Kidney (tissue), 14 donors: ENCODE data around the gene RPL34. TPM values are rescaled to one million over a fixed set of nuclear protein-coding genes. Genes with fewer than 3 reads are reported as not detected.
"Not testable (repeated sequence)": the region's sequence is repeated elsewhere in the genome, so short reads cannot be mapped to it uniquely, and the experiment has no call there.

Experiments
- DNase-seq, 5 donors: peaks; one replicate each; pipeline ENCODE4 v3.0.0-alpha.2; 2013 to 2020
- FAIRE-seq: peaks from 2 replicates; lab custom pipeline; 2012; peaks lifted over from hg19 to GRCh38; lab: Jason Lieb, UNC
- H3K27ac ChIP-seq, 2 donors: one replicate each; pipeline ENCODE4 v1.7.0; 2013; ENCODE audit warnings: low read depth in 2 of 2, low read length in 2 of 2, inconsistent platforms in 1 of 2
- H3K27me3 ChIP-seq: one replicate; pipeline ENCODE4 v1.7.1; 2013; ENCODE audit warnings: low read length, inconsistent platforms; ENCODE audit not compliant: control insufficient read depth, insufficient read depth
- H3K36me3 ChIP-seq, 3 donors: one replicate each; pipeline versions ENCODE4 v1.7.0 to v1.7.1; 2013; ENCODE audit warnings: low read length in 3 of 3, control low read depth in 1 of 3, inconsistent platforms in 1 of 3; ENCODE audit not compliant: insufficient read depth in 3 of 3, control insufficient read depth in 2 of 3
- H3K4me1 ChIP-seq, 3 donors: one replicate each; pipeline versions ENCODE4 v1.7.0 to v1.7.1; 2013; ENCODE audit warnings: low read length in 3 of 3, inconsistent platforms in 1 of 3, low read depth in 1 of 3; ENCODE audit not compliant: control insufficient read depth in 2 of 3, insufficient read depth in 2 of 3
- H3K4me3 ChIP-seq, 3 donors: one replicate each; pipeline versions ENCODE4 v1.7.0 to v1.8.1; 2013; ENCODE audit warnings: low read length in 3 of 3, control low read depth in 1 of 3, inconsistent platforms in 1 of 3
- H3K9ac ChIP-seq, 3 donors: one replicate each; pipeline versions ENCODE4 v1.7.0 to v1.7.1; 2013; ENCODE audit warnings: low read length in 3 of 3, control low read depth in 1 of 3, inconsistent platforms in 1 of 3
- H3K9me3 ChIP-seq, 3 donors: one replicate each; pipeline versions ENCODE4 v1.7.0 to v1.7.1; 2013; ENCODE audit warnings: low read length in 3 of 3, control low read depth in 1 of 3, inconsistent platforms in 1 of 3; ENCODE audit not compliant: control insufficient read depth in 2 of 3, insufficient read depth in 1 of 3
- CTCF ChIP-seq: IDR thresholded peaks from 3 replicates; pipeline ENCODE4 v1.5.1; 2012; ENCODE audit warnings: mild to moderate bottlenecking, moderate library complexity, borderline replicate concordance; ENCODE audit not compliant: insufficient read depth; ENCODE audit errors: extremely low read depth
- intact Hi-C: fragments of 100-400 bp; cut with DNase I; formaldehyde crosslinking; loops from one replicate; pipeline ENCODE4 v1.11.1; 2022
- polyA plus RNA-seq: library from polyadenylated mRNA; stranded (reverse); fragments of 350-450 nt; fragmentation: Illumina TruSeq; extraction: RNeasy Lipid Tissue Mini Kit (QIAGEN cat#74804); gene quantifications from one replicate; pipeline ENCODE4 v1.2.3, GENCODE V29; 2014; ENCODE audit warnings: low read depth, low replicate concordance; ENCODE audit not compliant: insufficient read depth
- total RNA-seq: library from RNA; stranded (reverse); fragmentation: NEBNext Ultra II Directional; extraction: Animal tissue kit (Norgen Biotek cat#: 25700); gene quantifications from one replicate; pipeline ENCODE4 v1.2.1, GENCODE V29; 2021
- donor health status: control.
- donor health status: control.
- donor health status: control.
- donor health status: control.
- donor health status: control.
- donor health status: DM: yes; HTN: yes; CAD: no.
- donor health status: Normal renal cell carcinoma (clear cell type).

The RPL34 gene
- total and polyA plus RNA-seq, 2 donors from 2014 or later, result 953 to 2,105 TPM

- peak in 1 of 5 donors; percentile 18 for DNase-seq
- H3K9me3 ChIP-seq, result no peaks in the 10 kb centered on the region
- no peak overlapping the region for H3K4me3 ChIP-seq
- intact Hi-C loops, result no loop called here
- no peak for FAIRE-seq
- no peak overlapping the region for H3K27ac ChIP-seq
- H3K9ac ChIP-seq, result no peak overlapping the region
- H3K36me3 ChIP-seq, result no peaks in the 10 kb centered on the region
- no peaks in the 10 kb centered on the region for H3K27me3 ChIP-seq
- no peak for TF ChIP-seq CTCF
- no peaks in the 10 kb centered on the region for H3K4me1 ChIP-seq
Observed at GRCh38 chr4:108589961-108590360, 30.4 kb upstream of the RPL34 start.

GRCh38 chr4:108590776-108591175, 29.6 kb upstream of the RPL34 start:
- no peak for TF ChIP-seq CTCF
- H3K4me3 ChIP-seq, result no peak overlapping the region
- H3K36me3 ChIP-seq, result no peaks in the 10 kb centered on the region
- H3K27me3 ChIP-seq, result no peaks in the 10 kb centered on the region
- no peak overlapping the region for H3K9ac ChIP-seq
- intact Hi-C loops, result no loop called here
- DNase-seq (no peak), FAIRE-seq (no peak)
- H3K4me1 ChIP-seq, result no peaks in the 10 kb centered on the region
- no peaks in the 10 kb centered on the region for H3K9me3 ChIP-seq
- H3K27ac ChIP-seq, result no peak overlapping the region

GRCh38 chr4:108592674-108592986, 27.7 kb upstream of the RPL34 start:
- H3K27ac ChIP-seq, result no peak overlapping the region
- H3K27me3 ChIP-seq, result no peaks in the 10 kb centered on the region
- no peak overlapping the region for H3K9ac ChIP-seq
- DNase-seq (no peak), FAIRE-seq (no peak)
- intact Hi-C loops, result no loop called here
- no peaks in the 10 kb centered on the region for H3K9me3 ChIP-seq
- no peak overlapping the region for H3K4me3 ChIP-seq
- H3K36me3 ChIP-seq, result no peaks in the 10 kb centered on the region
- TF ChIP-seq CTCF, result no peak
- no peaks in the 10 kb centered on the region for H3K4me1 ChIP-seq

- intact Hi-C loops, FAIRE-seq: not testable (repeated sequence)
Observed at GRCh38 chr4:108594296-108594695, 26.1 kb upstream of the RPL34 start.

More at GRCh38 chr4:108594296-108594695, 26.1 kb upstream of the RPL34 start:
- not testable (repeated sequence) for H3K4me3 ChIP-seq, H3K27ac ChIP-seq, H3K27me3 ChIP-seq, H3K9ac ChIP-seq, H3K9me3 ChIP-seq, H3K4me1 ChIP-seq, DNase-seq, H3K36me3 ChIP-seq
